Measurements from ENCODE around the gene EPDR1.
A peak's percentile ranks its signal among the peaks of the same experiment; 100 is the strongest.

EPDR1 gene

DNA sequence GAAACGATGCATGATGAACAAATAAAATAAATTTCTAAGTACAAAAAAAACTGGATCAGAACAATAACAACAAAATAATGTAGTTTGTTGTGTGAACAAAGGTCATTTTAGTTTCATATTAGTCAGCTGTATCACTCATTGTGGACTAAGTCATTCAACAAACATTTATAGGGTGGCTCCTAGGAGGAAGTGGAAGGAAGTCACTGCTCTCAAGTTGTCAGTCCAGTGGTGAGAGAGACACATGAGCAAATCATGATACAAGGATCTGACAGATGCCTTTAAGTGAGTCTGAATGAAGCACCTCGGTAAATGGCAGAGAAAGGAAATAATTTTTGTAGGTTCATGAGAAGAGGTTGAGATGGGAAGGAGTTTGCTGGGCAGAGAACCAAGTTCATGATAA, 56.8 kb downstream of the EPDR1 start:
- DNase-seq (ENCODE audit: low read depth, low spot score): no peak

DNA sequence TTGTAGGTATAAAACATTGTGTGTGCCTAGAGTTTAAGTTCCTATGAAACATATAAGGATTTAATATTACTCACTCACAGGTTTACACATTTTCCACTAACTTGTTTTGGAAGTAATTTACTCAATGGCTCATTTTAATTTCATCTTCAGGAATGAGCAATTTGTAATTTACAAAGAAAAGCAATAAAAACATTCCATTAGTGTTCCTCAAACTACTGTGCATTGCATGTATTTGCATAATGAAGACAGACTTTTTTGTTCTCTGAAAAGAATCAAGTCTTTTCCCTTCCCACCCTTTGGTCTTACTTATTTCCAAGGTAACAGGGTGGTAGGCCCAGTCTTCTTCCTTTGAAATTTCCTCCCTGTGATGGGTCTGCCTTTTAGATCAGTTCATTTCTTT, 61.2 kb downstream of the EPDR1 start:
- DNase-seq (ENCODE audit: low read depth, low spot score): no peak

DNA sequence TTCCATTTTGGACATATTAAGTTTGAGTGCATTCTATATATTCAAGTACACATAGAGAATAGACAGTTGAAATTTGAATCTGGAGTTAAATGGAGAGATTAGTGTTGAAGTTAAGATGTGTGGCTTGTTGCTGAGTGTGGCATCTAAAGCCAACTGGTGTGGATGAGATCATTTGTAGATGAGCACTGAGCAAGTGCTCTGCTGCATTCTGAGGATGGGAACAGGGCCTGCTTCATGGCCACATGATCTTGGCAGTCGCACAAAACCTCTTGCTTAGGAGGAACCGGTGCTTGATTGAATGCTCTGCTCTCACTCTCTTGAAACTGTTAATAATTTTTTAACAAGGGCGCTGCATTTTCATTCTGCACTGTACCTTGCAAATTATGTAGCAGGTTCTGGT, 62.0 kb downstream of the EPDR1 start:
- DNase-seq (ENCODE audit: low read depth, low spot score): no peak

DNA sequence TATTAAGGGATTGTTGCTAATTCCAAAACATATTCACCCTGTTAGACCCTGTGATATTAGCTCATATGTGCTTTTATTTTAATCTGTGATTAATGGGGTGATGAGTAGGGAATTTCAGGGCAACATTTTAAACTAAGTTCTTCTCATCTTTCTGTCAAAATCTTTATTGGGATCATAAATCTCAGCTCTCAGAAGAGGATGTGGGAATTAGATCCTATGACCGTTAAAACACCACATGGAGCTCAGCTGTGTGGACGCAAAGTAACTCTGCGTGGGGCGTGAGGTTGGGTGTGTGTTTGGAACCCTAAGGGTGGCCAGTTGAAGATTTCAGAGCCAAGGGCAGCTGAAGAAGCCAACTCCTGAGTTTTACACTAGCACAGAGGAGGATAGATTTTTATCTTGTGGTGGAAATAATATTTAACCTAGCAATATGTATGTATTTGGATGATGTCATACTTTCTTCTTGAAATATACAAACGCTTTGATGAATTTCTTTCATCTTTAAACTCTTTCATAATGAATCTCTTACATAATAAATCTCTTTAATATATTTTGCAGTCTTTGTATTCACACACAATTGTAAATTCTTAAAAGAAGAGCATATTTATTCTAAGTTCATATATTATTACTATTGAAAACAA, 64.4 kb downstream of the EPDR1 start:
- no peak for DNase-seq (ENCODE audit: low read depth, low spot score)

DNA sequence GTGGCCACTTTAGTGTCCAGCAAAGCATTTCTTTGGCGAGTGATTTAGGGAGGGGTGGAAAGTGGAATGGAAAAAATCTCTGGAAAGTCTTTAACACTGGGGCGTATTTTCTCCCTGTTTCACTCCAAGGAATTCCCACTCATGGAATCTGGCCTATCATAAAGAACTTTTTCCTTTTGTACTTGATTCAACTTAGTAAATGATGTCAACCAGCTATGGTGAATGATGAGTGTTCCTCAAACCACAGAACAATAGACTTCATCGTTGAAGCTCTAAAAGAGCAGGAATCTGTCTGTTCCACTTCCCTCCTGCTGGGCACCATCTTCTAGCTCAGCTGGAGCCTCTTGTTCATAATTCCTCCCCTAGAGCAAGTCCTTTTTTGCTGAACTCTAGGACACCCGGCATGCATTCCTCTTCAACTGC, 66.5 kb downstream of the EPDR1 start:
- DNase-seq (ENCODE audit: low read depth, low spot score): peak; percentile 48

DNA sequence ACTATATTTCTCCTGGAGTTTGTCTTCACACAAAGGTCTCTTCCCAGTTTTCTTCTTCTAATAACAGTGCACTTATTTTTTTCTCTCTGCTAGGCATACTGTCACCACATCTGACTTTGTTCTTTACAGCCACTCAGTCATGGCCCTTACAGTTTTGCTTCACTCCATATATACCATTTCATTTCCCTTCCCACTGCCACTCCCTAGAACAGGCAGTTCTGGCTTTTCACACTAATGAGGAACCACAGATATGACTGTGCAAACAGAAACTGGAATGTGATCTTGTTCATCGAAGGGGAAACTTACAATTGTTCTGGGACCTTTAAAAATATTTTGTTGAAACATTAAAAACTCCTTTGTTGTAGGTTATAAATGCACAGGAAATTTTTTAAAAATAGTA, 67.3 kb downstream of the EPDR1 start:
- no peak for DNase-seq (ENCODE audit: low read depth, low spot score)

DNA sequence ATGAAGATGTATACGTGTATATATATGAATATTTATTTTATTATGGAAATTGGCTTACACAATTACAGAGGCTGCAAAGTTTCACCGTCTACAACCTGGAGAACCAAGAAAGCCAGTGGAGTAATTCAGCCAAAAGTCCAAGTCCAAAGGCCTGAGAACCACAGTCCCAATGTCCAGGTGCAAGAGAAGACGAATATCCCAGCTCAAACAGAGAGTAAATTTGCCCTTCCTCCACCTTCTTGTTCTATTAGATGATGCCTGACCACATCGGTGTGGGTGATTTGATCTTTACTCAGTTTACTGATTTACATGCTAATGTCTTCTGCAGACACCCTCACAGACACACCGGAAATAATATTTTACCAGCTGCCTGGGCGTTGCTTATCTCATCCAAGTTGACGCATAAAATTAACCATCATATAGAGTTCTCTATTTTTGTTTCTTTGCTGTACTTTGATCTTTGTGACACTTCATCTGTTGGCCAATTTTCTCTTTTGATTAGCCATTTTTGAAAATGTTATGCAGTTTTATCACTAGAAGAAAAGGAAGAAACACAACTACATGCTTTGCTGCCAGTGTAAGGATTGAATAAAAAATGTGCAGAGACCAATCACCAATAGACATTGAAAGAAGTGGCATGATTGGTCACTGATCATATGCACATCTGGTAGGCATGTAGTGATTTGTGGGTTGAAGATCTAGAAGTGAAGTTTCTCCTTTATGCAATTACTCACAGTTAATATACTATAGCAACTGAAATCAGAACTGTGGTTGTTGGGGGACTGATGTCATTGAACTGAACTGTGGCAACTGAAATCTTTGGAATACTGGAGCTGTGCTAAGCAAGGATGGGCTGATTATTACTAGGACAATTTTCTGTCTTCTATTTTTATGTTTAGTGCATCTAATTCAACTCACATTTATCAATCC, 68.5 kb downstream of the EPDR1 start:
- no peak for DNase-seq (ENCODE audit: low read depth, low spot score)

DNA sequence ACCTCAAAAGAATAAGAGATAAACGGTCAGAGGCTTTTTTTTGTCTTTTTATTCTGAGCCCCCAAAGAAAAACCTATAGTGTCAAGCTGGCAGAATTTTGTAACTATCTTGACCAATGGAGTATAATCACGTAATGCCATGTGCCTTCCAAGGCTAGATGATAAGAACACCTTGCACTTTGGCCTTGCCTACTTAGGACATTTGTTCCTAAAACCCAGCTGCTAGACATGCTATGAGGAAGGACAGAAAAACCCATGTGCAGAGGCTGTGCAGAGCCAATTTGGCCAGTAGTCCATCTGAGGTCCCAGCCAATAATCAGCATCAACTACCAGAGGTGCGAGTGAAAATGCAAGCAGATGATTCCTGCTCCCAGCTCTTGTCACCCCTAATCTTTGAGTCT, 69.9 kb downstream of the EPDR1 start:
- DNase-seq (ENCODE audit: low read depth, low spot score): no peak

DNA sequence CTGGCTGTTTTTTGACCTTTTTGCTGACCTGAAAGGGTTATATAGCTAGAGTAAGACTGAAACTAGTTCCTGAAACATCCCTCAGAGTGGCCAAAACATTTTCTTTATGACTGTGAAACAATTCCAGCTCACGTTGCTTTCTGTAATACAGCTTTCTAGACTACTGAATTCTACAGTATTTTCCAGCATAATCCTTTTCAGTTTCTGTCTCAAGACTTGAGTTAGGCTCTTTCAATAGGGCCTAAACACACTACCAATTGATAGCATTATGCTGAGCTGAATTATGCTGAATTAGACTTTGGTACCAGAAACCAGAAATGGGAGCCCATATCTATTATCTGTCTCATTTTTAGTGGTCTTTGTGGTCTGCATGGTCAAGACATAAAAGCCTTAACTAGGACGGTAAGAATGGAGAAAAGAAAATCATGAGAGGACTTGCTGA, 72.6 kb downstream of the EPDR1 start:
- no peak for DNase-seq (ENCODE audit: low read depth, low spot score)

DNA sequence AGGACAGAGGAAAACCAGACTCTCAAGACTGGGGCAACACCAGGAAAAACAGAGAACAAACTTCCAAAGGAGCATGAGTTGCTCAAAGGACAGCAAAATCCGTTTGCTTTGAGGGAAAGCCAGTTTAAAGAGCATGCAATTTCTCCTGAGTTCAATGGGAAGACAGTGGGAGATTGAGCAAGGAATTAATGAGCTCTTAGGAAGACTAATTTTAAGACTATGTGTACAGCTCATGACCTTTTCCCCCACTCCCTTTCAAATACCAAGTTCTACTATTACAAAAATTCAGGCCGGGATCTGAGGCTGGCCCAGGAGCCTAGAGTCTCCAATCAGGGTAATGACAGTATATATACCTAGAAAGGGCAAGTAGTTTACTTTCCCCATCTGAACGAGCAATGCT, 79.2 kb downstream of the EPDR1 start:
- no peak for DNase-seq (ENCODE audit: low read depth, low spot score)

DNA sequence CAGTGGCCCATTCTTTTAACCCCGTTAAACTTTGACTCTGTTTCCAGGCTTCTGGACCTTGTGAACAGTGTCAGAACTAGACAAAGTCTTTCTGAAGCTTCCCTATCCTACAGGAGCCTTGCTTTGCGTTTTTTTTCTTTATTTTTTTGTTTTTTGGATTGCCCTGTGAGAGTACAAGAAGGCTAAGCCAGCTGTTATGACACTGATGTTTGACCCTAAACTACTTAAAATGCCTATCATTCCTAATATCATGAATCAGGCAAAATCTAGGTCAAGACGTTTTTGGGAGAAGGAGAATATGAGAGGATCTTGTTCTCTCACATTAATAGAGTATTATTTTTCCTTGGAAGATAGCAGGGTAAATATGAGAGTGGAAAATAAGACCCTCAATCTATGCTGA, 79.8 kb downstream of the EPDR1 start:
- no peak for DNase-seq (ENCODE audit: low read depth, low spot score)
